ENCODE measurements around the gene ARID3C.

ARID3C gene

DNA sequence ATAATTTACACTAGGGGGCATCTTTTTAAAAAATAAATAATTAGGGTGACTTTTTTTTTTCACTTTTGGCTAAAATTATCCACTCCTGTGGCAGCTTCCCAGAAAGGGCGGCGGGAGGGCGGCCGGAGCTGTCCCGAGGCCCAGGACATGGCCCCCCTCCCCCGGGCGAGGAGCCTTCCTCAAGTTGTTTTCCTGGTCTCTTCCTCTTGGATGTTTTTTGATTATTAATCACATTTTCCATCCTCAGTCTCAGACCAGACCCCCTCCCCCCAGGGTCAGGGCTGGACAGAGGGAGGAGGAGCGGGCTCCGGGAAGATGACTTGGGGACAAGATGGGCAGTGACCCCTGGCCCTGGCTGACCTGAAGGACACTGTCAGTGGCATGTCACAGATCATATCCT lies 34.7 kb downstream of the ARID3C start:
- DNase-seq (ENCODE audit: low read depth), result no peak

DNA sequence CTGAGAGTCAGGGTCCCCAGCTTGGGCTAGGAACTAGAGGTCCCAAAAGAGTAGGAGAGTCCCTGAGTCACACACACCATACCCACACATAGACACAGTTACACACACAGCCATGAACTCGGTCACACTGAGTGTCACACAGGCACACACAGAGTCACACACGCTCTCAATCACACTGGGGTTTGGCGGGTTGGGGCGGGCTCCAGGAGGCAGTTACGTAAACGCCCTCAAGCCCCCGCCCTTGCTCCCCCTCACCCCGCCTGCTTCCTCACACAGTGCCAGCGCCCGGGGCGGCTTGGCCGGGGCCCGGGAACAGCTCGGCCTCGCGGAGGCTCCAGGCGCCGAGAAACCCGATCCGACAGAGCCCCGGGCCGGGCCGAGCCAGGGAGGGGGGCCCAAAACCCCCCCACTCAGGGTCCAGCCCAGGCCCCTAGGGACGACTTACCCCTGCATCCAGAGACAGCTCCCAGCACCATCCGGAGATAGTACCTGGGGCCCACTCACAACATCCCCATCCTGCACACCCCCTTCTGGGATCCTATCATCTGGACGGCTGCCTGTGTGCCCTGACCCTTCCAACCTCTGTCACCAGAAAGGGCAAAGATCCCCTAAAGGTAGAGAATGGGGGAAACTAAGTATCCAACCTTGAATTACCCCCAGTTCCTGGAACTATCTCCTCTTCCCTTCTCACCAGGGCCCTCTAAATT lies 35.8 kb downstream of the ARID3C start:
- DNase-seq (ENCODE audit: low read depth), result no peak

DNA sequence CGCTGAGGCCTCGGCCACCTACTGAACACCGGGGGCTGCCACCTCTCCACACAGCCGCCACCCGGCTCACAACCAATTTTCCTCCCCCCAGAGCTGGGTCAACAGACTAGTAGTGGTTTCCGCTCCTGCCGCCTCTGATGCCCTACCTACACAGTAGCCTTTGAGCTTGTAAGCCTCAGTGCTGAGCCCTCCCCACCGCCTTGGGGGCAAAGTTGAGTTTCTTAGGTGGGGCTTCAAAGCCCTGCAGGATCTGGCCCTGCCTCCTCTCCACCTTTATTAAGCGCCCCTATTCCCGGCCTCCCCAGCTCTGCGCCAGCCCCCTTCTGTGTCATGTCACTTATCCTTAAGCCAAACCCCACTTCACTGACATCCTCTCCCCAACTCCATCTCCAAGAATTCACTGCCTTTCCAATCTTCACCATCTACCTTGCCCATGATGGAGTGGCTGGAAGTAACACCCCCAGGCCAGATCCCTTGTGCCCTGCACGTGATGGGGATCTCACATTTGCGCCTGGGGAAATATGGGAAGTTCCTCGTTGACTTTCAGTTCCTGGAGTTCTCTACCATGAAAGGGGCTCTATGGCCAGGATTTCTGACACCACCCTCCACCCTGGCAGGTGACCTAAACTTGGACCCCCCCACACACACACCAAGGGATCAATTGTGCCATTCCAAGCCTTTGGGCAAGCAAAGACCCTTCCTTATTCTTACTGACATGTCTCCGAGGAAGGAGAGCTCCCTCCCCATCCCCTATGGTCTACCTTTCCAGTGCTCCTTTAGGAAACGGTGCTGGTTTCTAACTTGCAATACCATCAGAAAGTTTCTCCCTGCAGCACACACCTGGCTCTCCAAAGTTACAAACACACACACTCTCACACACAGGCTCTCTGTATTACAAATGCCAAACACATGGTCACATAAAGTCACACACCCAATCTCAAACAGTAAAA lies 36.7 kb downstream of the ARID3C start:
- DNase-seq (ENCODE audit: low read depth), result no peak

DNA sequence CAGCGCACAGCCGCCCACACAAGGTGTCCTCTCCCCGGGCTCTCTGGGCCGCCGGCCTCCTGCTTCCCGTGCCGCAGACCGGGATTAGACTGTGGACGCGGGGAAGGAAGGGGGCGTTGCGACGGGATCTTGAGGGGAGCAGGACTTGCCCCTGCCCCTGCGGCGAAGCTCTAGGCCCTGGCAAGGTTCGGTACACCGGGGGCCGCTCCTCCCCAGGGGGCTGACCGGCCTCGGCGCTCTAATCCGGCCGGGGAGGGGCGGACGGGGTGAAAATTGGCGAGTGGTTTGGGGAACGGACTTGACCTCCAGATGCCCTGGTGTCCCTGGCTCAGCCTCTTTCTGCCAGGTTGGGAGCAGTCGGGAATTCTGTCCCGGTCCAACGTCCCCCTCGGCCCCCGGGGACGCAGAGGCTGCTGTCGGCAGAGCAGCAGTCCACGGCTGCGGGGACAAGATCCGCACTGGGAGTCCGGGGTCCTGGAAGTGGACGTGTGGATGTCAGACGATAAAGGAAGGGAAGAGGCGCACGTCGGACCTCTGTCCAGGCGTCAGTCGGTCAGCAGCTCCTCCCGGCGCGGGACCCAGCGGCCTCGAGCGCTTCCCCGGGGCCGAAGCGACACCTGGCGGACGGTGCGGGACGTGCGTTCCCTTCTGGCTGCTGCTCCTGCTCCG lies 37.5 kb downstream of the ARID3C start:
- DNase-seq (ENCODE audit: low read depth), result peak; percentile 53

DNA sequence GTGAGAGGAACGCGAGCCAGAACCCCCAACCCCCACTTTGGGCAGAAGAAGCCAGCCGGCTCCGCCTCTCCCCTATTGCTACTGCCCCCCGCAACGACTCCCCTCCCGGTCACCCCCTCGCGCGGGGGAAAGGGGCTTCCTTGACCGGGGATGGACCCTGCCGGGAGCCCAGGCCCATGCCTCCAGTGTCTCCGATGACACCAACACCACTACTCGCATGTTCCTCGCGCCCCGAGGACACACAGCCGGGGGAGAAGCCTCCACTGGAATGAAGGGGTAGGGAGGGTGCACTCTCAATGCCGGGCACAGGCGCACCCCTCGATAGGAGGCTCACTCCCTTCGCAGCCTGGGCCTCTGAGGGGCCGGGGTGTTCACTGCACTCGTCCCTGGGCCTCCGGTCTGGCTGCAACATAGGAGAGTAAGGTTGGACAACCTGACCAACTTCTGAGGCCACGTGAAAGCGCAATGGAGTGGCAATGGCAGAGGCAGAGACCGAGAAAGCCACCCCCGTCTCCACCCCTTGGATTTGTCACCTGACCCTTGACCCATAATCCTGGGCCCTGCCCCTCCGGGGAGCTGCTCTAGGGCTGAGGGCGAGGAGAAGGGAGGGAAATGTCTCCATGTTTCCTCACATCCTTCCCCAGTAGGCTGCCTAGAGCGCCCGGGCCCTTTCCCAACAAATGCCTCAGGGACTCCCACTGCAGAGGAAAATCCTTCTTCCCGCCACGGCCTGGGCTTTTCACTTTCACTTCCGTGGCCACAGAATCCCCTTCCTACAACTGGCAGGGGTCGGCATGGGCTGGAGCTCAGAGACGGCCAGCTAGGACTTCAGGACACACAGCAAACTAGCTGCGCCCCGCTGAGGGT lies 38.3 kb downstream of the ARID3C start:
- no peak for DNase-seq (ENCODE audit: low read depth)

DNA sequence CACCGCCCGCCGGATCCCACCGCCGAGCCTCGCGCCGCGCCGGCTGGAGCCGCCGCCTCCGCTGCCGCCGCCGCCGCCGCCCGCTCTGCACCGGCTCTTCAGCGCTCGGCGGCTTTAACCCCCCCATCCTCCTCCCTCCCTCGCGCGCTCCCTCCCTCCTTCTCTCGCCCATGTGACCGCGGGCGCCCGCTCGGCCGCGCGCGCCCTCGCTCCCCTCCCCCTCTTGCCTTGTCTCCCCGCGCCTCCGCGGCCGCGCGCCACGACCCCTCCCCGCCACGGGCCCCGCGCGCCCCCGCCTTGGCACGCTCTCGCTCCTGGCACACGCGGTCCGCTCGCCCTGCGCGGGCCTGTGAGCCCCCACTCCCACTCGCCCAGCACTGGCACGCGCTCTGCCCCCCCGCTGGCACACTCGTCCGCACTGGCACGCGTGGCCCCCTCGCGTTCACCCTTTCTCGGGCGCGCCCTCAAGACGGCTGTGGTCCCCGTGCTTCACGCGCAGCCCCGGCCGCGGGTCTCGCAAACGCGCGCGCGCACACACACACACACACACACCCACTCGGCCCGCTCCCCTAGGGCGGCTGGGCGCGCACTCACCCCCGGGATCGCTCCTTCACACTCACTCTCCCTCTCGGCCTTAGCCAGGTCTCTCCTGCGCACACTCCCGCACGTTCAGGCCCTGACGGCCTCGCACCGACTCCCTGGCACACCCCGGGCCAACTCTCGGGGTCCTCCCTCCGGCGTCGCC lies 39.1 kb downstream of the ARID3C start, which contains the start of gene CNTFR:
CNTFR (minus strand) TSS at position 89 of the 745 bp plus-strand sequence. CDS start 20,743 bp downstream, outside the sequence.
- no peak for DNase-seq (ENCODE audit: low read depth)

DNA sequence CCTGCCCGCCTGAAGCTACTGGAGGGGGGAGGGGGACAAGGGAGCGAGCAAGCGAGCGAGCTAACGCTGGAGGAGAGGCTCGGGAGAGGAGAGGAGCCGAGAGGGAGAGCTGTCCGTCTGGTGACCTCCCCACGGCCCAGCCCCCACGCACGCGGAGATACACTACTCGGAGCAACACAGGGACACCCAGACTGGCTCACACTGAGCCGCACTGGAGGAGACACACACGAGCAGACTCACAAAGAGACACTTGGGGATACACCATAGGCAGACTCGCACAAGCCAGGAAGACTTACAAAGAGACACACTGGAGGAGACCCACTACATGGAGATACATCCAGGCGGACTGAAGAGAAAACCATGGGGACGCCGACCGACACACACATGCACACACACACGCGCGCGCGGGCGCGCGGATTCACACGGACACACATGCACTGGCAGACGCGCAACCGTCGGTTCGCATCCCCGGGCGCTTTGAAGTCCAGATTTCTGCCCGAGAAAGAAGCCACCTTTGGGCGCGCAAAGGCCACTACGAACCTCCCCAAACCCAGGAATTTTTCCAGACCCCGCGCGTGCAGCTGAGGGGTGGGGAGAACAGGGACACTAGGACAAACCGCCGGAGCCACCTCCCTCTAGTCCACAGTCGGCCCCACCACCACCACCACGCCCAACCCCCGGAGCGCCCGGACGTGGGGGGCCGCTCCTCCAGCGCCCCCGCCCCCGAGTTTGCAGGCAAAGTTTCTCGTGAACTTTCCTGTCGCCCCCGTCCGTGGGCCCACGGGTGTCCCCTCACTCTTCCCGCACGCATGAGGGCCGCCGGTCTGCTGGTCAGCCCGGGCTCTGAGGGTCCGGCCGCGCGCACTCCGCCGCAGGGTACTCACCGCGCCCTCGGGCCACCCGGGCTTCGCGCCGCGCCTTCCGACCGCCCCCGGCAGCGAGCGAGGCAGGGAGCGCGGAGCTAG lies 39.9 kb downstream of the ARID3C start:
- no peak for DNase-seq (ENCODE audit: low read depth)

DNA sequence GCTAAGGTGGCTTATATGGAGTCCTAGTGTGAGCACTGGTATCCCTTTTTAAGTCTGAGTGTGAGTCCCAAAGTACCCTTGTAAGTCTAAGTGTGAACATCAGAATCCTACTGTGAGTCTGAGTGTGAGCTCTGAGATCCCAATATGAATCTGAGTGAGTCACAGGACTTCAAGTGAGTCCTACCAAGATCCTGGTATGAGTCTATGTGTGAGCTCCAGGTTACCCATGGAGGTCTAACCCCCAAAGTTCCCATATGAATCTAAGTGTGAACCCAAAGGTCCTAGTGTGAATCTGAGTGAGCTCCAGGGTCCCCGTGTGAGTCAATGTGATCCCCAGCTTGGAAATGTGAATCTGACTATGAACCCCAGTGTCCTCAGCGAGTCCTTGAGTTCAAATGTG lies 41.6 kb downstream of the ARID3C start:
- no peak for DNase-seq (ENCODE audit: low read depth)

DNA sequence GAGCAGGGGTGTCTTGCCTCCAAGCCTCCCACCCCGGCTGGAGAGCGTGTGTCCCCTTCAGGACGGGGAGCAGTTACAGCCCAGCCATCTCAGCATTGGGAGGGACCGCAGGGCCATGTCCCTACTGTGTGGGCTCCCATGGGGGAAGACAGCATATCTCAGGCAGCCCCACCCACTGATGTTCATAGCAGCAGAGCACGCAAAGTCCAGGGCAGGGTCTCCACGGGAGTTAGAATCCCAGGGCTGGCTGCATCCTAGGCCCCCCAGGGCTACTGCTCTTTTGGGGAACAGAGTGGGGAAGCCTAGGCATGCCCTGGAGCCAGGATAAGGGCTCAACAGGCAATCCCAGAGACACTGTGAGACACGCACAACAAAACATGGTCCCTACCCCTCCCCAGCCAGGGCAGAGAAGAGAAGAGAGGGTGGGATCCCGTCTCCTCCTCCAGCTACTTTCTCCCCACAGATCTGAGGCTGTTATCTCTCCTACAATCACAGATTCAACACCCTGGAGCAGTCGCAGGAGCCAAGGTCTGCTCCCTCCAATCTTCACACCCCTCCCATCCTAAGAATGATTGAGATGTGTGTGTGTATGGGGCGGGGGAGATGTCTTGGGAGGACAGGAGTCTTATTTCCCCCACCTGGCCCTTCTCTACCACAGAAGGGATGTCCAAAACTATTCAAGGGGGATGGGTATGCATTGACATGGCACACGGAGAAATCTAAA lies 42.8 kb downstream of the ARID3C start:
- DNase-seq (ENCODE audit: low read depth), result no peak

DNA sequence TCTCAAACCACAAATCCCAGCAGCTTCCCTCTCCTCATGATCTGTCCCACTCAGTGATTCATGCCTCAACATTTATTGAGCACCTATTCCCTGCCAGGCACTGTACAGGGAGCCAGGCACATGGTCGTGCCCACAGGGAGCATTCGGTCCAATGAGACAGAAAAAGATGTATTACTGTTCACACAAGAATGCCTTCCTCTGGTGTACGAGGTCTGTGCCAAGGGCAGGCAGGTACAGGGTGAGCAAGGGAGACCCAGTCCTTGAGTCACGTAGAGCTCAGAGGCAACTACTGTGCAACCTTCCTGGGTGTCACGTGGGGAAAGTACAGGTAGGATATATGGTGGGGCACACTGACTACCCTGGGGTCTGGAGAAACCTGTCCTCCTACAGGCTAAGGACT lies 43.9 kb downstream of the ARID3C start:
- DNase-seq (ENCODE audit: low read depth), result no peak

DNA sequence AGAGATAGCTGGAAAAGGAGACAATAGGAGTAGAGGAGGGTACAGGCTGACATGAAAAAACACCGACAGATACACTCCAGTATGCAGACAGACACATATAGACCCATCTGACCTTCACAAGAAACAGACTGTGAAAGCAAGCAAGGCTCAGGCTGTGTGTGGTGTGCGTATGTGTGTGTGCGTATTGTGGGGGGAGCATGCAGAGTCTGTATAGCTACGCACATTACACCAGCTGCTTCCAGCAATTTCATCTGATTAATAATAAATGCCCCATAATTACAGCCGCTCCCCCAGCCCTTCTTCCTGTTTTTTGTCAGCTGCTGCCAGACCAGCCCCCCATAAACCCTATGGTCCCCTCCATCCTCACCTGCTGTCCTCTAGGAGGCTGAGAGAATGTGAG lies 46.1 kb downstream of the ARID3C start:
- DNase-seq (ENCODE audit: low read depth), result no peak

DNA sequence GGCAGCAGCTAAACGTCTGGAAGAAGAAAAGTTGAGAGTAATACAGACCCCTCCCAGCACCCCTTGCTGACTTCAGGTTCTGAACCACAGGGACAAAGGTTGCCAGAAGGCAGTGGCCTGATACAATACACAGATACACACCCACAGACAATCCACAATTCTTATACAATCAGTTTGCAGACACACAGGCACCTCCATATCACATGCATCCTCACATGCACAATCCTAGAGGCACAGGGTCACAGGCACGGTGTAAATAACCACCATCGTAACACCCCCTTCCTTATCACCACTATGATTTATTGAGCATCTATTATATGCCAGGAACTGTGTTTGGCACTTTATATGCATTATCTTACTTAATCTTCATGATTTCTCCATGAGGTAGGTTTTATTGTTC lies 47.5 kb downstream of the ARID3C start:
- no peak for DNase-seq (ENCODE audit: low read depth)

DNA sequence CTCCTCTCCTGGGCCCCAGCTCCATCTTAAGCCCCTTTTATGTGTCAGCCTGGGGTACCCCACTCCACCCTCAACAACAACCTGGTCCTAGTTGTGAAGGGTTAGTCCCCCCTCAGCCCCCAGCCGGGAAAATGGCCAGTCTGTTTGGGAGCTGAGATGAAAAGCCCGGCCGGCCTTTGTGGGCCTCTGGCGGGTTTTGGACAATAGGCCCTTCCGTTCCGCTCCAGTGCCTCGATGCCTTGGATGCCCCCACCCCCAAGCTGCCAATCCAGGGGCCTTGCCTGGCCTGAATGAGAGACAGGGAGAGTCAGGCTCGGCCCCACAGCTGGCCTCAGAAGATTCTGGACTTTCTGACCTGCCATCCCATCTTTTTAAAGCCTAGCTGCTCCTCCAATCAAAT lies 48.5 kb downstream of the ARID3C start:
- no peak for DNase-seq (ENCODE audit: low read depth)

DNA sequence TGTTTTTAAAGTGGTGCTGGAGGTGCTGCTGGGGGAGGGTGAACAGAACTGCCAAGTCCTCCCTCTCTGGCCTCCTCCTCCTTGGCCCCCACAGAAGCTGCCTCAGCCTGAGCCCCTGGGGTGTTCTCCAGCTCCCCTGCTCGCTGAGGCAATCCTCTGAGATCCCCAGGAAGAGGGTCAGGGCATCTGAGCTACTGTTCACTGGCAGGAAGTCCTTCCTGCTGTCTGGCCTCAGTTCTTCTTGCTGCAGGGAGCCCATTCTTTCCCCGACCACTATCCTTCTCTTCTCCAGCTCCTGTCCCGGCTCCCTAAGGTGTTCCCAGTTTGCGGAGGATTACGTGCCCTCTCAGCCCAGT lies 49.1 kb downstream of the ARID3C start:
- DNase-seq (ENCODE audit: low read depth), result no peak

DNA sequence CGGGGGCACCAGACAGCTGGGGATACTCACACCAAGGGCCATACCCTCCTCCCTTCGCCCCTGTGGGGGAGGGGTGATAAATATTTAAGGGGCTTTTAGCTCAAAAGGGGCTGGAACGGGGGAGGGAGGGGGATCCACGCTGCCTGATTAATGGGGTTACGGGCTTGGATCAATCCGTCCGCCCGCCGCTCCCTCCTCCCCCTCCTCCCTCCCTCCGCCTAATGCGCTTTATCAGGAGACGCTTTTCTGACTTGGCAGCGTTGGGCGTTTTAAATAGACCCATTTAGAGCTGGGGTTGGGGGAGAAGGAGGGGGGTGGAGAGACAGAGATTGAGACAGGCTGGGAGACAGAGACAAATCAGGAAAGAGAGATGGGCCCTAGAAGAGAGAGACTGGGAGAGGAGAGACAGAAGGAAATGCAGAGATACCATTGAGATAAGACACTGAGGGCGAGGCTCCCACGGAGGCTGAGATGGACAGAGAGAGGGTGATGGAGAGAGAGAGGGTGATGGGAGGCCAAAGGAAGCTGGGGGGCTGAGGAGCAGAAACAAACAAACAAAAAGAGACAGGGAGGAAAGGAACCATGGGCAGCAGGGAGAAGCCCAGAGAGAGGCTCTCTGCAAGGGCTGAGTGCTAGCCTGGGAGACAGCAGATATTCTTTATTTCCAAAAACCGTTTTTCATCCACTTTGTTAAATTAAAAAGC lies 49.6 kb downstream of the ARID3C start:
- DNase-seq (ENCODE audit: low read depth), result no peak

DNA sequence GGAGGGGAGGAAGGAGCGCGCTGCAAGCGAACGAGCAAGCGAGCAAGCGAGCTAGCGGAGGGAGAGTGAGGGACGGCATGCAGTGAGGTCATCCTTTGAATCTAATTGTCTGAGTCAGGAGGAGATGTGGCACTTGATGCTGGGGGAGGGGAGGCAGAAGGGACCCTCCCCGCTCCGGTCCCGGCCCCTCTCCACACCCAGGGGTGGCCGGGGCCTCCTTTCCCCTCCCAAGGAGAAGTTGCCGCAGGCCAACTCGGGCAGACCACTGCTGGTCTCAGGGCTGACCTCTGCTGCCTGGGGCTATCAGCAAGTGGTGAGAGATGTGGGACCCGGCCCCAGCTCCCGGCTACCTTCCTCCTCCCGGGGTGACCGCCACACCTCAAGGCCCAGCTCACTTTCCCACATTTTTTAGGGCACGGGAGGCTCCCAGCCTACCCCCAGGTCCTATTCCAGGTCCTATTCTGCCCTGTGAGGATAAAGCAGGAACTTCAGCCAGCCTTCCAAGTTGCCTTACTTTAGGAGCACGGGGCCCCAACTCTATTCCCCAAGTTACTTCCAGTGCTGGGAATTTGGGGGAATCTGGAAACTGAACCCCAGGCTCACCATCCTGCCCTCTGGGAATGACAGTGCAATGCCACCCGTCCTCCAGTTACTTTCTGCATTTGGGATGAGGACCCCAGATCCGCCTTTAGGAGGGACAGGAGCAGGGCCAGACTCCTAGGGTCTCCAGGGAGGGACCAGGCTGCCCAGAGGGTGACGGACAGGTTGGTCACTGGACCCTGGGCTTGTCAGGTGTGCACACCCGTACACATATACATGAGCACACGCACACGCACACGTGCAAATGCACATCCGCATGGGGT lies 50.4 kb downstream of the ARID3C start:
- DNase-seq (ENCODE audit: low read depth), result no peak

DNA sequence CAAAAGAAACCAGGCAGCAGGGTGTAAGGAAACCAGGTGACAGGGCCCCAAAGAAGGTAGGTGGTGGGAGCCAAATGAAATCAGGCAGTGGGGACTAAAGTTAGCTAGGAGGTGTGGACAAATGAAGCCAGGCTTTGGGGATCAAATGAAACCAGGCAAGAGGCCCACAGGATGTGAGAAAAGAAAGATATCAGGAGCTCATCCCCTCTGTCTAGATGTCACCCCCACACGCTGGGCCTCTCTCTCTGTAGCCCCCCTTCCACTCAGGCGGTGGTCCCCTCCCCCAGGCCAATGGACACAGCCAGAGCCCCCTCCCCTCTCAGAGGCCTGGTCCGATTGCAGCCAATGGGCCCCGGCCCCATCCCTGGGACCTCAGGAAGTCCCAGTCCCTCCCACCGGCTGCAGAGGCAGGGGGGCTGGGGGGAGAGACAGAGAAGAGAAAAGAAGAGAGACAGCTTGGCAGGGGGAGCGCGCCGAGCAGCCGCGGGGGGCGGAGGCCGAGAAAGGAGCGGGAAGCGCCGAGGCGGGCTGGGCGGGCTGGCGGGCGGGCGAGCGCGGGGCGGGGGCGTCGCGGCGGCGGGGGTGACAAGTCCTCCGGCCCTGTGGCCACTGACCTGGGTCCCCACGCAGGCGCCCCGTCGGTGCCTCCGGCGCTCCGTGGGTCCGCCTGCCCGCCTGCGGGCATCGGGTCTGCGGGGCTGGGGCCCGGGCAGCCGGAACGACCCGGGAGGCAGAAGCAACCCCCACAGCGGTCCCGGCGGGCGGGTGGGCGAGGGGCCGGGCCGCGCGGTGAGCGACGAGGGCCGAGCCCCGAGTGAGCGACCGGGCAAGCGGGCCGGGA lies 51.2 kb downstream of the ARID3C start:
- DNase-seq (ENCODE audit: low read depth), result no peak
